ENCODE data around the gene SEPTIN7.
"Not testable (repeated sequence)": the region's sequence is repeated elsewhere in the genome, so short reads cannot be mapped to it uniquely, and the experiment has no call there.

SEPTIN7 gene

GRCh38 chr7:35800718-35801391, at the start of gene SEPTIN7:
Gene SEPTIN7, plus strand, starts transcription at chr7:35801057. Its CDS starts 153 bp downstream, at chr7:35801210.
- DNase-seq = peak; percentile 98 to 99

DNA sequence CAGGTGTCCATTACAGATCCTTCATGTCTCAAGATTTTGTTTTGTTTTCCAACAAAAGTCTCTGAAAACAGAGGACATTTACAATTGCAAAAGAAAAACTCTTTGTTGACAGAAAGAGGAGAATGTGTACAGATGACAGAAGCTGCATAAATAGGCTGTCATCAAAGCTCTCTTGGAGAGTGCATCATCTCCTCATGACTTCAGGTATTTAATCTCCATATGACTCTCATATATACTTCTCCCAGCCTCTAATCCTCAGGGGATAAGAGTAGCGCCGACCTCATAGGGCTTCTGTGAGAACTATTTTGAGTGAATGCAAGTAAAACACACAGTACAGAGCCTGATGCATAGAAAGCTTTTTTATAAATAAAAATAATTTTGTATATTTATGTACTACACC, 48.1 kb upstream of the SEPTIN7 start:
- DNase-seq = no peak

GRCh38 chr7:35753761-35754603, 46.9 kb upstream of the SEPTIN7 start:
- DNase-seq = peak; percentile 21 to 91

- DNase-seq = no peak
Observed at GRCh38 chr7:35754741-35755140, 46.1 kb upstream of the SEPTIN7 start.

DNA sequence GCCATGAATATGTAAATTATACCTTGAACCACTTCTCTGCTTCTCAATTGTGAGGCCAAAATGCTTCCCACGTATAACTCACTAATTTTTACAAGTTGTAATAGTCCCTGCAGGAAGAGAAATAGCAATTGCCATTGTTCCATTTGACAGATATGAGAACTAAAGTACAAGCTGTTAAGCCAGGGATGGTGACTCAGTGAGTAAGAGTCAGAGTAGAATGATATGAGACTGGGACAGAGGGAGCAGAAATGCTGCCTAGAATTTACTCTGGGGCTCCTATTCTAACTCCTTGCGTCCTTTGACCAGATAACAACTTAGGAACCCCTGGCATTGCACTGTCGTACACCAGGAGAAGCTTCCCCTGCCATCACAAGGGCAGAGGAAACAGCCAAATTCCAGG, 45.1 kb upstream of the SEPTIN7 start:
- DNase-seq = no peak

- DNase-seq = not testable (repeated sequence)
Observed at GRCh38 chr7:35756453-35756852, 44.4 kb upstream of the SEPTIN7 start.

DNA sequence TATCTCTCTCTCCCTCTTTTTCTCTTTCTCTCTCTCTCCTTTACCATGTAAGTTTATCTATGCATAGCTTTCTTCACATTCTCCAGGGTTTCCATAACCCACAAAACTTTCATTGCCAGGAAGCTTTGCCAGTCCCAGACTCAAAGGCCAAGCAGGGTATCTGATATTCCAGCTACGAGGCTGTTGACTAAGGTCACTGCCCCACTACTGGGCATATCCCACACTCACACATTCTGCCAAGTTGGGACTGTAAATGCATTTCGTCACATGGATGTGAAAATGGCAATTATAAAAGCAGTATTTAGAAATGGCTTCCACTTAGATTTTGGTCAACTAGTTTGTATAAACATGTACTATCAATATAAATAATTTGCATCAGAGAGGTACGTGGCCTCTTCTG, 43.3 kb upstream of the SEPTIN7 start:
- DNase-seq = no peak

GRCh38 chr7:35758421-35758820, 42.4 kb upstream of the SEPTIN7 start:
- DNase-seq = peak in 1 of 2 donors; percentile 47

GRCh38 chr7:35760143-35760745, 40.6 kb upstream of the SEPTIN7 start:
- DNase-seq = no peak

GRCh38 chr7:35761871-35762677, 38.8 kb upstream of the SEPTIN7 start:
- no peak for DNase-seq

DNA sequence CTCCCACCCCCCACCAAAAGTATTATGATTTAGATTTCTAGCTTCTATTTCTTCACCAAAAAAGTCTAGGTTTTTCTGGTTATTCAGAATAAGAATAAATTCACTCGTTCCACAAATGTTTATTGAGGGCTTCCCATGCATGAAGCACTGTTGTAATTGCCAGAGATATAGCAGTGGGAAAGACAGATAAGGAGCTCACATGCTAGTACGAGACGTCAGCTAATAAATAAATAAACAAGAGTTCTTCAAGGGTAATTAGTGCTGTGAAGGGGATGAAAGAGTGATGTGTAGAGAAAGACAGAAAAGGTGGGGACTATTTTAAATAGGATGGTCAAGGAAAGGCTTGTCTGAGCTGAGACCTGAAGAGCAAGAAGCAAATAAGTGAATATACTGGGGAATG, 38.1 kb upstream of the SEPTIN7 start:
- no peak for DNase-seq

GRCh38 chr7:35768346-35768745, 32.5 kb upstream of the SEPTIN7 start:
- DNase-seq = peak in 1 of 2 donors; percentile 52

DNA sequence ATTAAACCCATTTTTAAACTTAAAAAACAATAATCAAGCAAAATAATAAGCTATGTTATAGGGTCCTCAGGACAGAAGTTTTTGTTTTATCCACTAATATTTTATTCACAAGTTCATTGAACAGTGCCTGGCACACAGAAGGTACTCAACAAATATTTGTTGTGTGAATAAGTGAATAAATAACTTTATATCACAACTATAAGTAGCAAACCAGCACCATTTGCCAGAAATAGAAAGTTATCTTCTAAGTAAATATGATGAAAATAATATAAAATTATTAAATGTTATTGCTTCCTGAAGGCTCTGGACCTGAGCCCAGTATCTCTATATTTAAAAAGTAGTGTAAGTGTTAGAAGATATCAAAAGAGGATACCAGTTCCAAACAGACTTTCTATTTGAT, 29.1 kb upstream of the SEPTIN7 start:
- DNase-seq = no peak

DNA sequence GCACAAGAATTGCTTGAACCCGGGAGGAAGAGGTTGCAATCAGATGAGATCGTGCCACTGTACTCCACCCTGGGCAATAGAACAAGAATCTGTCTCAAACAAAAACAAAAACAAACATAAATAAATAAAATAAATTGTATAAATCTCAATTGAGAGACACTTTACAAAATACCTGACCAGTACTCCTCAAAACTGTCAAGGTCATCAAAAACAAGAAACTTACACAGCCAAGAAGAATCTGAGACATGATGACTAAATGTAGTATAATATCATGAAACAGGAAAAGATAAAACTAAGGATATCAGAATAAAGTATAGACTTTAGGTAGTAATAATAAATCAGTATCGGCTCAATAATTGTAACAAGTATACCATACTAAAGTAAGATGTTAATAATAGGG, 26.9 kb upstream of the SEPTIN7 start:
- no peak for DNase-seq

DNA sequence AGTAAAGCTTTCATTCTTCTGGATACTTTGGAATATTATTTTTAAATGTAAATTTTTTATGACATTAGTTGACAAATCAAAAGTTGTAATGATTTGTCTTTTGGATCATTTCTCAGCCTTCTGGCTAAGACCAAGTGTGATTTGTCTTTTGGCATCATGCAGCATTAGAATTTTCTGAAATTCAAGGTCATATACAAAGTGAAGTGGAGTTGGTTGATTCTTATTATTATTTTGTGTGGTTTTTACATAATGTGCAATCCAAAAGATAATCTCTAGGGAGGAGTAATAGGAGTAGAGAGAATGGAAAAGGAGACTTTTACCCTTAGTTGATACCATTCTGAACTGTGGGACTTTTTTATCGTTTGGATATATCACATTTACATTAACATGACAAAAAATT, 24.2 kb upstream of the SEPTIN7 start:
- DNase-seq = no peak

DNA sequence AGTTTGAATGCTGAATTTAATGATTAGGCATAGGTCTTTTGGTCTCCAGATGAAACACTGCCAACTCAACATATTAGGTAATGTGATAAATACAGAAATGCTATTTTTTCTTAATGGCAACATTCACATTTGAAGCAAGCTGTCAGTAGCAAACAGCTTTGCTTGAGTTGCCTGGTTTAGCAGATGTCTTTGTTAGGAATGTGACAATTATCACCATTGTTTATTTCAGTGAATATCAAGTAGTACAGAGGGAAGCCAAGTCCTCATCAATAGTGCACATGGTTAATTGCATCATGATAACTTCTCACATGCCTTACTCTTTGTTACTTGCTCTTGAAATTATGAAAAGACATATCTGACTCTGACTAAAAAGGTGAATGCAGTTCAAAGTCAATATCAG, 23.7 kb upstream of the SEPTIN7 start:
- peak in 1 of 2 donors; percentile 93 for DNase-seq

DNA sequence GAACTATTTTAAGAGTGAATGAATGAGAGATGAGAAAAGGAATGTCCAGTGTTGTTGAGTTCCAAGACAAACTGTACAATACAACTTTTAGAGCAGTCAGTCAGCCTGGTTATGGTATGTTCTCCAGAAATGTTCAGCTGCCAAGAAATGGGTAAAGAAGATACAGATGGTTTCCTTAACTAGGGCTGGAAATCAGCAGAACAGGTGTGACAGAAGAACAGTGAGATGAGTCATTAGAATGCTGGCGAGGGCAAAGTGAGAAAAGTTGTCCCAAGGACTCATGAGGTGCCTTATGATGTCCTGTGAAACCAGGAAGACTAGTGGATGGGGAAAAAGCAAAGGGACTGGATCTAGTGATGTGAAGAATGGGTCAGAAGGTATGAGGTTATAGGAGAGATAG, 20.8 kb upstream of the SEPTIN7 start:
- peak in 1 of 2 donors; percentile 39 for DNase-seq

- peak; percentile 39 to 88 for DNase-seq
Observed at GRCh38 chr7:35781200-35781701, 19.6 kb upstream of the SEPTIN7 start.

DNA sequence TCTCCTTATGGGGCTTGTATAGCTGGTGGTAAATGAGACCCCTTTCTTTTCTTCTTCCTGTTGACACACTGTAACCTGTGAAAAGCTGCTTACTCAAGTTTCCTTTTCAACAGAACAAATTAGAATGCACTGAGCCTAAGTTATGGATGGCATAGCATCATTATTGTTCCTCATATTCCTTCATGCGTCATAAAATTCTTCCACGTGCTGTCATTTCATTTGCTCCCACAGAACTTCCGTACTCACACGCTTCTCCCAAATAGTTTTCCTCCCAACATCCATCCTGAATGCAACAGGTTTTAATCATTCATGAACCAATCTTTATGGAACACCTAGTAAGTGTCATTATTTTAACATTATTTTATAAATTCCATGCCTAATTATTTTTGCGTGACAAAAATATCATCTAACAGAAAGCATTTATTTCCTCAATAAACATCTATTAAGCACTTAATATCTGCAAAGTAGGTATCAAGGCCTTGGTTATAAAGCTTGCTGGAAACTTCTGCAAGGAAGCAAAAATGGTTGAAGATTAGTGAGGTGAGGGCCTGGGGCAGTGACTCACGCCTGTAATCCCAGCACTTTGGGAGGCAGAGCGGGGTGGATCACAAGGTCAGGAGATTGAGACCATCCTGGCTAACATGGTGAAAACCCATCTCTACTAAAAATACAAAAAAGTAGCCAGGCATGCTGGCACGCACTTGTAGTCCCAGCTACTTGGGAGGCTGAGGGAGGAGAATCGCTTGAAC, 18.9 kb upstream of the SEPTIN7 start:
- DNase-seq = no peak

- DNase-seq = no peak
Observed at GRCh38 chr7:35784332-35784731, 16.5 kb upstream of the SEPTIN7 start.

DNA sequence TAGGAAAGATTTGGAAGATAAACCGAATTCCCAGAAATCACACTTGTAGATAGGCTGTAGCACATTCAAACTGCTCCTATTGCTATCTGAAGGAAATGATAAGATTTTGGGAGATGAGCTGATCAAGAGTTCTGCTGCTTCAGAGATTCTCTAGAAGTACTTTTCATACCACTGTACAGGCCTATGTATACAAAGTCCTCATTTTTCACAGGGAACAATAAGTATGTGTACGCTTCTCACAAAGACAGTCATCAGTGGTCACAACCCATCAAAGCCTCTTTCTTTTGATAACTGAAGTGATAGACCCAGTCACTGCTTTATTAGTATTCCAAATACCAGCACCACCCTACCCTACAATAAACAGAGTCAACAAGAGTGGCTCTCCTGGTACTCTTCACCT, 15.6 kb upstream of the SEPTIN7 start:
- DNase-seq = peak in 1 of 2 donors; percentile 90

GRCh38 chr7:35787925-35788324, 12.9 kb upstream of the SEPTIN7 start:
- DNase-seq = no peak
